Esophagus muscularis mucosa (tissue), 3 donors: Measurements from ENCODE around the gene TMEM129.

Experiments used
- CTCF ChIP-seq, 3 experiments: fragments of 200-600 bp in 2 of 3; fragments of 450-650 bp in 1 of 3; sonication (generic) in 2 of 3; IDR thresholded peaks; one replicate each; pipeline ENCODE4 v1.5.1; 2017 to 2019; ENCODE audit warnings: antibody characterized with exemption in 3 of 3, mild to moderate bottlenecking in 2 of 3, moderate library complexity in 1 of 3
- POLR2A ChIP-seq: fragments of 450-650 bp; IDR thresholded peaks from one replicate; pipeline ENCODE4 v1.6.1; 2017; ENCODE audit warnings: antibody characterized with exemption, moderate library complexity, mild to moderate bottlenecking, low read depth
- POLR2AphosphoS5 ChIP-seq, 2 donors: sonication (generic); formaldehyde crosslinking; IDR thresholded peaks; one replicate each; pipeline ENCODE4 v1.6.1; 2017; ENCODE audit warnings: antibody characterized with exemption in 2 of 2

GRCh38 chr4:1754336-1754735 lies 33.2 kb upstream of the TMEM129 start:
- TF ChIP-seq CTCF (IDR thresholded peaks at IDR 0.05) = no peak
- TF ChIP-seq POLR2AphosphoS5 (IDR thresholded peaks at IDR 0.05) = no peak
- TF ChIP-seq POLR2A = no peak
